Kidney (tissue), 14 donors: ENCODE results near the gene TPPP3. TPM values are rescaled to one million over a fixed set of nuclear protein-coding genes. Genes with fewer than 3 reads are reported as not detected.

Experiments
- DNase-seq, 5 donors: peaks; one replicate each; pipeline ENCODE4 v3.0.0-alpha.2; 2013 to 2020
- FAIRE-seq: peaks from 2 replicates; lab custom pipeline; 2012; peaks lifted over from hg19 to GRCh38; lab: Jason Lieb, UNC
- H3K27ac ChIP-seq, 2 donors: one replicate each; pipeline ENCODE4 v1.7.0; 2013; ENCODE audit warnings: low read depth in 2 of 2, low read length in 2 of 2, inconsistent platforms in 1 of 2
- H3K27me3 ChIP-seq: one replicate; pipeline ENCODE4 v1.7.1; 2013; ENCODE audit warnings: low read length, inconsistent platforms; ENCODE audit not compliant: control insufficient read depth, insufficient read depth
- H3K36me3 ChIP-seq, 3 donors: one replicate each; pipeline versions ENCODE4 v1.7.0 to v1.7.1; 2013; ENCODE audit warnings: low read length in 3 of 3, control low read depth in 1 of 3, inconsistent platforms in 1 of 3; ENCODE audit not compliant: insufficient read depth in 3 of 3, control insufficient read depth in 2 of 3
- H3K4me1 ChIP-seq, 3 donors: one replicate each; pipeline versions ENCODE4 v1.7.0 to v1.7.1; 2013; ENCODE audit warnings: low read length in 3 of 3, inconsistent platforms in 1 of 3, low read depth in 1 of 3; ENCODE audit not compliant: control insufficient read depth in 2 of 3, insufficient read depth in 2 of 3
- H3K4me3 ChIP-seq, 3 donors: one replicate each; pipeline versions ENCODE4 v1.7.0 to v1.8.1; 2013; ENCODE audit warnings: low read length in 3 of 3, control low read depth in 1 of 3, inconsistent platforms in 1 of 3
- H3K9ac ChIP-seq, 3 donors: one replicate each; pipeline versions ENCODE4 v1.7.0 to v1.7.1; 2013; ENCODE audit warnings: low read length in 3 of 3, control low read depth in 1 of 3, inconsistent platforms in 1 of 3
- H3K9me3 ChIP-seq, 3 donors: one replicate each; pipeline versions ENCODE4 v1.7.0 to v1.7.1; 2013; ENCODE audit warnings: low read length in 3 of 3, control low read depth in 1 of 3, inconsistent platforms in 1 of 3; ENCODE audit not compliant: control insufficient read depth in 2 of 3, insufficient read depth in 1 of 3
- intact Hi-C: fragments of 100-400 bp; cut with DNase I; formaldehyde crosslinking; loops from one replicate; pipeline ENCODE4 v1.11.1; 2022
- polyA plus RNA-seq: library from polyadenylated mRNA; stranded (reverse); fragments of 350-450 nt; fragmentation: Illumina TruSeq; extraction: RNeasy Lipid Tissue Mini Kit (QIAGEN cat#74804); gene quantifications from one replicate; pipeline ENCODE4 v1.2.3, GENCODE V29; 2014; ENCODE audit warnings: low read depth, low replicate concordance; ENCODE audit not compliant: insufficient read depth
- total RNA-seq: library from RNA; stranded (reverse); fragmentation: NEBNext Ultra II Directional; extraction: Animal tissue kit (Norgen Biotek cat#: 25700); gene quantifications from one replicate; pipeline ENCODE4 v1.2.1, GENCODE V29; 2021
- TF ChIP-seq, protein P1 (sequence below): IDR thresholded peaks from 3 replicates; pipeline ENCODE4 v1.5.1; 2012; ENCODE audit warnings: mild to moderate bottlenecking, moderate library complexity, borderline replicate concordance; ENCODE audit not compliant: insufficient read depth; ENCODE audit errors: extremely low read depth
- donor health status: control.
- donor health status: control.
- donor health status: control.
- donor health status: control.
- donor health status: control.
- donor health status: DM: yes; HTN: yes; CAD: no.
- donor health status: Normal renal cell carcinoma (clear cell type).

The TPPP3 gene
- total and polyA plus RNA-seq, 2 donors from 2014 or later: 8.2 to 108 TPM

DNA sequence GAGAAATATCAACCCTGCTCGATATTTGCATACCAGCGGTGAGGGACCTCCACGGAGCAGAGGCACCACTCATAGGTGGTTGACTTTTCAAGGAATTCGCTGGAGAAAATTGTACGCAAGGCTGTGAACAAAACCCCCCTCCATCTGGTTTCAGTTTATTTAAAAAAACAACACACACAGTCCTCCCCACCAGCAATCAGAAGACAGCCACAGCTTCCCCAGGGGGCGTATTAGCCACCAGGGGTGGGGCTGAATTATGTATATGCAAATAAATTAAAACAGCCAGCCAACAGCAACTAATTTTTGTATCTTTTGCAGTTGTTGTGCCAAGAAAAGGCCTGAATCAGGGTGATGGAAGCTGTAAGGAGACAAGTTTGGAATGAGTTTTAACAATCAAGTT lies 31.8 kb upstream of the TPPP3 start:
- Histone ChIP-seq H3K4me3 (no peak overlapping the region), H3K36me3 (no peaks in the 10 kb centered on the region), H3K27ac (peak overlapping the region; percentile 53 to 67), H3K9ac (peak overlapping the region in 2 of 3 donors; percentile 26 to 28), H3K27me3 (peaks cover 3% of the 10 kb centered on the region), H3K4me1 (peaks cover 0 to 21% (median 20%) of the 10 kb centered on the region in 3 donors), H3K9me3 (no peaks in the 10 kb centered on the region)
- TF ChIP-seq, protein P1, sequence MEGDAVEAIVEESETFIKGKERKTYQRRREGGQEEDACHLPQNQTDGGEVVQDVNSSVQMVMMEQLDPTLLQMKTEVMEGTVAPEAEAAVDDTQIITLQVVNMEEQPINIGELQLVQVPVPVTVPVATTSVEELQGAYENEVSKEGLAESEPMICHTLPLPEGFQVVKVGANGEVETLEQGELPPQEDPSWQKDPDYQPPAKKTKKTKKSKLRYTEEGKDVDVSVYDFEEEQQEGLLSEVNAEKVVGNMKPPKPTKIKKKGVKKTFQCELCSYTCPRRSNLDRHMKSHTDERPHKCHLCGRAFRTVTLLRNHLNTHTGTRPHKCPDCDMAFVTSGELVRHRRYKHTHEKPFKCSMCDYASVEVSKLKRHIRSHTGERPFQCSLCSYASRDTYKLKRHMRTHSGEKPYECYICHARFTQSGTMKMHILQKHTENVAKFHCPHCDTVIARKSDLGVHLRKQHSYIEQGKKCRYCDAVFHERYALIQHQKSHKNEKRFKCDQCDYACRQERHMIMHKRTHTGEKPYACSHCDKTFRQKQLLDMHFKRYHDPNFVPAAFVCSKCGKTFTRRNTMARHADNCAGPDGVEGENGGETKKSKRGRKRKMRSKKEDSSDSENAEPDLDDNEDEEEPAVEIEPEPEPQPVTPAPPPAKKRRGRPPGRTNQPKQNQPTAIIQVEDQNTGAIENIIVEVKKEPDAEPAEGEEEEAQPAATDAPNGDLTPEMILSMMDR: no peak
- intact Hi-C loops: loop anchor here (5.0 kb wide), 1 partner anchor 42 kb away; no protein-coding TSS in a partner anchor
- DNase-seq (no peak), FAIRE-seq (no peak)

GRCh38 chr16:67424261-67424615 lies 30.9 kb upstream of the TPPP3 start:
- Histone ChIP-seq H3K4me3 (no peak overlapping the region), H3K27me3 (no peaks in the 10 kb centered on the region), H3K9ac (no peak overlapping the region), H3K27ac (peak overlapping the region; percentile 53 to 67), H3K4me1 (peaks cover 0 to 15% (median 13%) of the 10 kb centered on the region in 3 donors), H3K9me3 (no peaks in the 10 kb centered on the region), H3K36me3 (no peaks in the 10 kb centered on the region)
- no peak for FAIRE-seq
- DNase-seq: no peak
- intact Hi-C loops: no loop called here
- TF ChIP-seq, protein P1: no peak

GRCh38 chr16:67423611-67424260 lies 30.4 kb upstream of the TPPP3 start:
- intact Hi-C loops: no loop called here
- DNase-seq (no peak), FAIRE-seq (no peak)
- H3K36me3 ChIP-seq: no peaks in the 10 kb centered on the region
- no peak overlapping the region for H3K9ac ChIP-seq
- TF ChIP-seq, protein P1: no peak
- no peaks in the 10 kb centered on the region for H3K9me3 ChIP-seq
- H3K27ac ChIP-seq: peak overlapping the region in 1 of 2 donors; percentile 19
- no peaks in the 10 kb centered on the region for H3K27me3 ChIP-seq
- no peak overlapping the region for H3K4me3 ChIP-seq
- peaks cover 0 to 11% (median 8%) of the 10 kb centered on the region in 3 donors for H3K4me1 ChIP-seq

GRCh38 chr16:67423015-67423414 lies 29.7 kb upstream of the TPPP3 start:
- intact Hi-C loops: no loop called here
- no peaks in the 10 kb centered on the region for H3K9me3 ChIP-seq
- no peak for FAIRE-seq
- no peak overlapping the region for H3K27ac ChIP-seq
- no peaks in the 10 kb centered on the region for H3K27me3 ChIP-seq
- peaks cover 0 to 4% (median 3%) of the 10 kb centered on the region in 3 donors for H3K4me1 ChIP-seq
- TF ChIP-seq, protein P1: no peak
- H3K4me3 ChIP-seq: no peak overlapping the region
- no peak overlapping the region for H3K9ac ChIP-seq
- no peak for DNase-seq
- no peaks in the 10 kb centered on the region for H3K36me3 ChIP-seq
